Upper lobe of left lung (tissue), 6 donors: ENCODE data around the gene C1QL4. TPM values are rescaled to one million over a fixed set of nuclear protein-coding genes. Genes with fewer than 3 reads are reported as not detected.
A peak's percentile ranks its signal among the peaks of the same experiment; 100 is the strongest.
"Not testable (repeated sequence)": the region's sequence is repeated elsewhere in the genome, so short reads cannot be mapped to it uniquely, and the experiment has no call there.

Experiments used
- ATAC-seq, 2 donors: fragments of 200-7000 bp; cut with Tn5 transposase; one replicate each; pipeline ENCODE4 v1.9.1; 2022; ENCODE audit warnings: mild to moderate bottlenecking in 2 of 2, moderate library complexity in 2 of 2; ENCODE audit not compliant: low FRiP score in 2 of 2
- DNase-seq, 2 donors: peaks; one replicate each; pipeline ENCODE4 v3.0.0-alpha.2; 2019 to 2020
- H3K27ac ChIP-seq, 4 donors: fragments of 200-600 bp; sonication (generic); one replicate each; pipeline ENCODE4 v1.5.1; 2016 to 2019
- H3K27me3 ChIP-seq, 4 donors: fragments of 200-600 bp; sonication (generic); one replicate each; pipeline ENCODE4 v1.5.1; 2017 to 2019
- H3K36me3 ChIP-seq, 4 donors: fragments of 200-600 bp; sonication (generic); one replicate each; pipeline ENCODE4 v1.5.1; 2016 to 2019
- H3K4me1 ChIP-seq, 4 donors: fragments of 200-600 bp; sonication (generic); one replicate each; pipeline ENCODE4 v1.5.1; 2018 to 2019
- H3K4me3 ChIP-seq, 4 donors: fragments of 200-600 bp; sonication (generic); one replicate each; pipeline ENCODE4 v1.5.1; 2017 to 2019; ENCODE audit warnings: mild to moderate bottlenecking in 2 of 4, moderate library complexity in 1 of 4
- H3K9me3 ChIP-seq, 4 donors: fragments of 200-600 bp; sonication (generic); one replicate each; pipeline ENCODE4 v1.5.1; 2018 to 2019
- EP300 ChIP-seq, 4 donors: sonication (generic); formaldehyde crosslinking; IDR thresholded peaks; one replicate each; pipeline ENCODE4 v1.5.1; 2017; ENCODE audit warnings: antibody characterized with exemption in 4 of 4, control low read depth in 2 of 4
- POLR2A ChIP-seq, 4 donors: fragments of 450-650 bp; IDR thresholded peaks; one replicate each; pipeline ENCODE4 v1.5.1; 2016 to 2017; ENCODE audit warnings: antibody characterized with exemption in 4 of 4, mild to moderate bottlenecking in 2 of 4
- POLR2AphosphoS5 ChIP-seq, 2 donors: sonication (generic); formaldehyde crosslinking; IDR thresholded peaks; one replicate each; pipeline ENCODE4 v1.5.1; 2017; ENCODE audit warnings: antibody characterized with exemption in 2 of 2
- whole genome bisulfite sequencing, 2 donors: methylation state at CpG; one replicate each; pipeline ENCODE4 v1.1.5; 2017 to 2018; 5-methylcytosine and 5-hydroxymethylcytosine counted together
- total RNA-seq, 6 donors: library from RNA; depleted of rRNA in 4 of 6; stranded (reverse); fragments of >200 nt in 4 of 6; gene quantifications; one replicate each; pipeline versions ENCODE4 v1.1.0 to v1.2.1, GENCODE V29; 2016 to 2021
- TF ChIP-seq, protein P1 (sequence below), 6 experiments: fragments of 450-650 bp in 4 of 6; fragments of 200-600 bp in 2 of 6; sonication (generic) in 2 of 6; IDR thresholded peaks; one replicate each; pipeline ENCODE4 v1.5.1; 2016 to 2019; ENCODE audit warnings: antibody characterized with exemption in 6 of 6
- donor health status: DM: no; HTN: no; CAD: no; lungs with moderate emphysema.
- donor health status: DM: no; HTN: yes; CAD: no; lungs with severe emphysema.

The C1QL4 gene
- total RNA-seq, 6 donors from 2014 or later = not detected

DNA sequence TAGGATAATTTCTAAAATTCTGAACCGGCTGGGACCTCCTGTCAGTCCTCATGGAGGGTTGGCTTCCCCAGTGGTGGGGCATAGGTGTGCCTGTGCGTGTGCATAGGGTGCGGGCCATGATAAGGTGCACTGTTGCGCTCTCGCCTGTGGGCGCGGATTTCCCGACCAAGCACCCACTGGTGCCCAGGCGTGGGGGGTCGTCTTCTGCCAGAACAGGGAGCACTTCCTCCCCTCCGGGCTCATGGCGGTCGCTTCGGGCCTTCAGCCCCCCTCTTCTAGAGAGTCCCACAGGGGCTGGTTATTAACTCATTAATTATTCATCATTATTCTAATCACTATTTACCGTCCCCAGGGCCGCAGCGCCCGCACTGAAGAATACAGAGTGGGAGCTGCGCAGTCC lies 2.8 kb downstream of the C1QL4 start:
- peaks cover 20 to 33% (median 24%) of the 10 kb centered on the region in 4 donors for H3K4me1 ChIP-seq
- peaks cover 1 to 55% (median 30%) of the 10 kb centered on the region in 4 donors for H3K27me3 ChIP-seq
- 29 to 36% methylated on average over 14 to 18 of the region's 19 CpGs for WGBS, 2 donors
- ATAC-seq = no peak
- H3K36me3 ChIP-seq = no peaks in the 10 kb centered on the region
- no peak overlapping the region for H3K4me3 ChIP-seq
- no peak overlapping the region for H3K27ac ChIP-seq
- no peaks in the 10 kb centered on the region for H3K9me3 ChIP-seq
- TF ChIP-seq POLR2A (IDR thresholded peaks at IDR 0.05) (no peak), EP300 (IDR thresholded peaks at IDR 0.05) (no peak), POLR2AphosphoS5 (IDR thresholded peaks at IDR 0.05) (no peak)
- TF ChIP-seq, protein P1, sequence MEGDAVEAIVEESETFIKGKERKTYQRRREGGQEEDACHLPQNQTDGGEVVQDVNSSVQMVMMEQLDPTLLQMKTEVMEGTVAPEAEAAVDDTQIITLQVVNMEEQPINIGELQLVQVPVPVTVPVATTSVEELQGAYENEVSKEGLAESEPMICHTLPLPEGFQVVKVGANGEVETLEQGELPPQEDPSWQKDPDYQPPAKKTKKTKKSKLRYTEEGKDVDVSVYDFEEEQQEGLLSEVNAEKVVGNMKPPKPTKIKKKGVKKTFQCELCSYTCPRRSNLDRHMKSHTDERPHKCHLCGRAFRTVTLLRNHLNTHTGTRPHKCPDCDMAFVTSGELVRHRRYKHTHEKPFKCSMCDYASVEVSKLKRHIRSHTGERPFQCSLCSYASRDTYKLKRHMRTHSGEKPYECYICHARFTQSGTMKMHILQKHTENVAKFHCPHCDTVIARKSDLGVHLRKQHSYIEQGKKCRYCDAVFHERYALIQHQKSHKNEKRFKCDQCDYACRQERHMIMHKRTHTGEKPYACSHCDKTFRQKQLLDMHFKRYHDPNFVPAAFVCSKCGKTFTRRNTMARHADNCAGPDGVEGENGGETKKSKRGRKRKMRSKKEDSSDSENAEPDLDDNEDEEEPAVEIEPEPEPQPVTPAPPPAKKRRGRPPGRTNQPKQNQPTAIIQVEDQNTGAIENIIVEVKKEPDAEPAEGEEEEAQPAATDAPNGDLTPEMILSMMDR (IDR thresholded peaks at IDR 0.05) = no peak
- peak in 1 of 2 donors; percentile 7 for DNase-seq

DNA sequence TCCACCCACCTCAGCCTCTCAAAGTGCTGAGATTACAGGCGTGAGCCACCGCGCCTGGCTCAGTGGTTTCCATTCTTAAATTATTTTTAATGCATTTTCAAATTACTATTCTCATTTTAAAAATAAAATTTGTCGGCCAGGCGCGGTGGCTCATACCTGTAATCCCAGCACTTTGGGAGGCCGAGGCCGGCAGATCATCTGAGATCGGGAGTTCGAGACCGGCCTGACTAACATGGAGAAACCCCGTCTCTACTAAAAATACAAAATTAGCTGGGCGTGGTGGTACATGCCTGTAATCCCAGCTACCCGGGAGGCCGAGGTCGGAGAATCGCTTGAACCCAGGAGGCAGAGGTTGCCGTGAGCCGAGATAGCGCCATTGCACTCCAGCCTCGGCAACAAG lies 3.2 kb downstream of the C1QL4 start:
- peak in 1 of 2 donors; percentile 0 for DNase-seq
- not testable (repeated sequence) for H3K9me3 ChIP-seq, H3K27ac ChIP-seq, ATAC-seq, H3K36me3 ChIP-seq, H3K4me3 ChIP-seq
- peaks cover 20 to 33% (median 24%) of the 10 kb centered on the region in 4 donors for H3K4me1 ChIP-seq
- WGBS, 2 donors = 46 to 53% methylated on average over 21 of the region's 21 CpGs
- H3K27me3 ChIP-seq = peaks cover 1 to 55% (median 30%) of the 10 kb centered on the region in 4 donors

DNA sequence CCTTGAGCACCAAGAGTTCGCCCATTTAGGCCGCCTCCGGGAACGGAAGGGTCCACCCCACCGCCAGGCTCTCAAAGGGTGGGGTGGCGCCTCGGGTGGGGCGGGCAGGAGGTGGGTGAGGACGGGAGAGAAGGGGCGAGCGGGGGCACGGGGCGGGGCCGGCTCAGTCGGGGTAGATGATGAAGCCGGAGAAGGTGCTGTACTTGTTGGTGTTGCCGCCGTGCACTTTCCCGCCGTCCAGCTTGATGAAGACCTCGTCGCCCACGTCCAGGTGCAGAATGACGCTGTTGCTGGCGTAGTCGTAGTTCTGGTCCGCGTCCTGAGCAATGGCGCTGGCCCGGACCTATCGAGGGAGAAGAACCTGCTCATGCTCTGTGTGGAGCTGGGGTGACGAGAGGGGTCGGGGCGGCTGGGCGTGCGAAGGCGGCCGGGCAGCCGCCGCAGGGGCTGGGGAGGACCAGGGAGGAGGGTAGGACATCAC lies 4.1 kb downstream of the C1QL4 start:
- no peak overlapping the region for H3K27ac ChIP-seq
- no peak for ATAC-seq
- no peaks in the 10 kb centered on the region for H3K9me3 ChIP-seq
- H3K4me3 ChIP-seq = peak overlapping the region in 2 of 4 donors; percentile 17 to 21
- H3K36me3 ChIP-seq = no peaks in the 10 kb centered on the region
- 28% methylated on average over 20 to 37 of the region's 40 CpGs for WGBS, 2 donors
- H3K4me1 ChIP-seq = peaks cover 20 to 33% (median 24%) of the 10 kb centered on the region in 4 donors
- DNase-seq = peak; percentile 20 to 83
- peaks cover 1 to 53% (median 30%) of the 10 kb centered on the region in 4 donors for H3K27me3 ChIP-seq
- TF ChIP-seq, protein P1 (IDR thresholded peaks at IDR 0.05) = no peak
- TF ChIP-seq POLR2AphosphoS5 (IDR thresholded peaks at IDR 0.05) (no peak), POLR2A (IDR thresholded peaks at IDR 0.05) (no peak), EP300 (IDR thresholded peaks at IDR 0.05) (no peak)

DNA sequence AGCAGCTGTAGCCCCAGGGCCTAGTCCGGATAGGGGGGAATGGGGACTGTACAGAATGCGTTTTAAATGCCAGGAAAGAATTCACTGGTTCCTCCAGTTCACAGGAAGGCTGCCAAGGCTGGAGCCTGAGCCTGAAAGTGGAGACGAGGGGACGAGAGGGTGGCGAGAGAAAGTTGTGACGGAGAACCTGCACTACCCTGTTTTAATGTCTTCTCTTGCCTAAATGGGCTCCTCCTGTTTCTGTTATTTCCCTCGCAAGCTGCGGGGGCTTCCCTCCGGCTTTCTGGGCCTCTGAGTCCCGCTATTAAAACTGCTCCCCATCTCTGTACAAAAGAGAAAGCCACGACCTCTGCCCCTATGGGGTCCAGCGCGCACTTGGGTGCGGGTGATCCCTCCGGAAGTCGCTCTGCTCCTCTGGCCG lies 4.5 kb downstream of the C1QL4 start:
- WGBS, 2 donors = 61 to 80% methylated on average over 17 of the region's 17 CpGs
- Histone ChIP-seq H3K36me3 (no peaks in the 10 kb centered on the region), H3K4me1 (peaks cover 19 to 33% (median 23%) of the 10 kb centered on the region in 4 donors), H3K27me3 (peaks cover 1 to 50% (median 30%) of the 10 kb centered on the region in 4 donors), H3K27ac (no peak overlapping the region), H3K4me3 (peak overlapping the region in 1 of 4 donors; percentile 17), H3K9me3 (no peaks in the 10 kb centered on the region)
- no peak for TF ChIP-seq POLR2AphosphoS5 (IDR thresholded peaks at IDR 0.05)
- no peak for DNase-seq
- no peak for ATAC-seq

DNA sequence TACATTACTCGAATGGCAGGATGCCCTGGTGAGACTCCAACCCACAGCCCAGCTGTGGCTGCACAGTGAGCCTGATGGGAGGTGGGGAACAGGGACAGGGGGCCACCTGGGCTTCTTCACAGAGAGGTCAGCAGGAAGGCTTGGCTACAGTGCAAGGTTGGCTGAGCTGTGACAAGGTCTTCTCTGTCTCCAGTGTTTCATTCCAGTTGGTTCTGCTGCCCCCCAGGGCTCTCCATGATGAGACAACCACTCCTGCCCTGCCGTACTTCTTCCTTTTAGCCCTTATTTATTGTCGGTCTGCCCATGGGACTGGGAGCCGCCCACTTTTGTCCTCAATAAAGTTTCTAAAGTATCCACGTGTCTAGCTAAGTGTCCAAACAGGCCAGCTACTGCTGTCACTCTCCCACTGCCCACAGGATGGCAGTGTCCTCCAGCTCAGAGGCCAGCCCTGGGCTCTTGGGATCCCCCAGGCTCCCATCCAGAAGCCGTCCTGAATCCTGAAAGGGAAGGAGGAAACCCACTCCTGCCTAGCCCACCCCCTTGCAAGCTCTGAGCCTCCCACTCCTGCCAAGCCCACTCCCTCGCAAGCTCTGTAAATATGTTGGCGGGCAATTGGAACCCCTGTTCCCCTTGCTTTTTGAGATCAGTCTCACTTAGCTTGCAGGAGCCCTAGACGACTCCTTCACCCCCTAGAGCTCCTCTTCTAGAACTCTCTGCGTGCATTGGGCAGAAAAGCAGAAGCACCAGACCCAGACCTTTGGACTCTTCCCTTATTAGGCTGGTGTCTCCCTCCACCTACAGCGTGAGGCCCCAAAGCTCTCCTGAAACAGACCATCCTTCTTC lies 5.4 kb downstream of the C1QL4 start:
- 51 to 59% methylated on average over 11 of the region's 11 CpGs for WGBS, 2 donors
- DNase-seq (peak in 1 of 2 donors; percentile 79), ATAC-seq (peak; percentile 82 to 83)
- H3K9me3 ChIP-seq = no peaks in the 10 kb centered on the region
- H3K4me3 ChIP-seq = no peak overlapping the region
- no peaks in the 10 kb centered on the region for H3K36me3 ChIP-seq
- TF ChIP-seq EP300 (IDR thresholded peaks at IDR 0.05) (no peak), POLR2AphosphoS5 (IDR thresholded peaks at IDR 0.05) (no peak), POLR2A (IDR thresholded peaks at IDR 0.05) (no peak)
- TF ChIP-seq, protein P1 (IDR thresholded peaks at IDR 0.05) = peak; percentile 37 to 84 (median 70)
- H3K4me1 ChIP-seq = peaks cover 10 to 24% (median 15%) of the 10 kb centered on the region in 4 donors
- peaks cover 1 to 41% (median 23%) of the 10 kb centered on the region in 4 donors for H3K27me3 ChIP-seq
- no peak overlapping the region for H3K27ac ChIP-seq
